ENCODE results near the gene MEF2C. TPM values are rescaled to one million over a fixed set of nuclear protein-coding genes. Genes with fewer than 3 reads are reported as not detected.
"Not testable (repeated sequence)": the region's sequence is repeated elsewhere in the genome, so short reads cannot be mapped to it uniquely, and the experiment has no call there.

MEF2C gene
- total RNA-seq, 2 experiments from 2014 or later = 0.02 TPM

DNA sequence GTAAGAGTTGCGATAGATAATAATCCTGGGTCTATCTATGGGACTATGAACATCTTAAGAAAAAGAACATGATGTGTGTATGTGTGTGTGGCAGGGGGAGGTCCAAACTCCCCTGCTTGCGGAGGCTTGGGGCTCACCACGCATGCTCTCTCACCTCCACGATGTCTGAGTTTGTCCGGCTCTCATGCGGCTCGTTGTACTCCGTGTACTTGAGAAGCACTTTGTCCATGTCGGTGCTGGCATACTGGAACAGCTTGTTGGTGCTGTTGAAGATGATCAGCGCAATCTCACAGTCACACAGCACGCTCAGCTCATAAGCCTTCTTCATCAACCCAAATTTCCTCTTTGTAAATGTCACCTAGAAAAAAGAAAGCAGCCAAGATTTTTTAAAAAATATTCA is 78.5 kb downstream of the MEF2C start:
- H3K27ac Mint-ChIP-seq = no peak overlapping the region
- CTCF ChIA-PET = interaction anchor here (1.6 kb wide), 1 partner anchor 75 kb away, joined by 3 read pairs; no protein-coding TSS in a partner anchor
- DNase-seq = no peak
- intact Hi-C loops (cut with micrococcal nuclease) = no loop called here
- H3K36me3 Mint-ChIP-seq = no peaks in the 10 kb centered on the region
- no peaks in the 10 kb centered on the region for H3K9me3 Mint-ChIP-seq
- peaks cover 11% of the 10 kb centered on the region for H3K27me3 Mint-ChIP-seq
- H3K4me1 Mint-ChIP-seq (ENCODE audit: low read depth) = no peaks in the 10 kb centered on the region
- POLR2A ChIA-PET = no interaction called here
- no peak overlapping the region for H3K4me3 Mint-ChIP-seq

DNA sequence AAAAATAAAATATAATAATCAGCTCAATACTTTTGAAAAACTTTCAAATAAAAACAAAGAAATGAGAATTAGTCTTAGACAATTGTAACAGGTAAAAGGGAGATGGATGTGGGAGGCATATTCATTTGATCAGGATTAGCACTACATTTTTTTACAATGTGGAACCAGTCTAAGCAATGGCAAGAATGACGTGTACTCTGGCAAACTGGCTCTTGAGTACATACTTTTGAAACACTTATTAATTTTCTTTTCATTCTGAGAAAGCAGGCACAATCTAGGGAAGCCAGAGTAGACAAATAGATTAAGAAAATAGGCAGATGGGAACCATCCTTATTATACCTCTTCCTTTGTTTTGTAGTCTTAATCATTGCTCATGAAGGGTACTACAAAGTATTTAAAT is 79.7 kb downstream of the MEF2C start:
- peaks cover 11% of the 10 kb centered on the region for H3K27me3 Mint-ChIP-seq
- intact Hi-C loops (cut with micrococcal nuclease) = no loop called here
- POLR2A ChIA-PET = no interaction called here
- H3K4me3 Mint-ChIP-seq = no peak overlapping the region
- H3K9me3 Mint-ChIP-seq = no peaks in the 10 kb centered on the region
- no peak overlapping the region for H3K27ac Mint-ChIP-seq
- H3K4me1 Mint-ChIP-seq (ENCODE audit: low read depth) = no peaks in the 10 kb centered on the region
- DNase-seq = no peak
- CTCF ChIA-PET = no interaction called here
- no peaks in the 10 kb centered on the region for H3K36me3 Mint-ChIP-seq

DNA sequence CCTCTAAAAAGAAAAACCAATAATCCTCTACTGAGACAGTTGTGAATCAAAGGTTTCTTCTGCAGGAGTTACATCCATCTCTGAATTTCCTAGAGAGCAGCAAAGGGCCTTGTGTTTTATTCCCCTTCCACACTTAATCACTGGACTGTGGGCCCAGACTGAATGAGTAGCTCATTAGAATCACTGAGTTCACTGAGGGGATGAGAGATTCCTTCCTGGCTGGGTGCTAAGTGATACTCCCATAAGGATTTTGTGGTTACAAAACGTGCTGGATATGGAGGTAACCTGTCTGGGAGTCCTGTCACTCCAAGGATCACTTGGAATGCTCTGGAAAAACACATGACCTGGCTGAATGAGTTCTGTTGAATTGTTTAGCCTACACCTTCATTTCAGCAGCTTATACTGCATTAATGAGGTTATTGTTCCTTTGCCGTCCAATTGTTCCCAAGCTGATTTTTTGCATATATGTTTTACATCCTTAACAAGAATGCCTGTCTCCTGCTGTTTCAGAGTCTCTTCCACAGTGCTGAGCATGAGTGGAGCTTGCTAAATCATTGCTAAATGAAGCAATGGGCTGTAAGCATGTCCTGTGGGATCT is 82.9 kb downstream of the MEF2C start:
- Mint-ChIP-seq H3K4me3 (no peak overlapping the region), H3K9me3 (no peaks in the 10 kb centered on the region), H3K27ac (no peak overlapping the region), H3K36me3 (no peaks in the 10 kb centered on the region), H3K4me1 (ENCODE audit: low read depth) (no peaks in the 10 kb centered on the region), H3K27me3 (peaks cover 11% of the 10 kb centered on the region)
- ChIA-PET POLR2A (no interaction called here), CTCF (interaction anchor here (1.1 kb wide), 1 partner anchor 13 kb away, joined by 3 read pairs; no protein-coding TSS in a partner anchor)
- intact Hi-C loops (cut with micrococcal nuclease) = no loop called here
- DNase-seq = no peak

DNA sequence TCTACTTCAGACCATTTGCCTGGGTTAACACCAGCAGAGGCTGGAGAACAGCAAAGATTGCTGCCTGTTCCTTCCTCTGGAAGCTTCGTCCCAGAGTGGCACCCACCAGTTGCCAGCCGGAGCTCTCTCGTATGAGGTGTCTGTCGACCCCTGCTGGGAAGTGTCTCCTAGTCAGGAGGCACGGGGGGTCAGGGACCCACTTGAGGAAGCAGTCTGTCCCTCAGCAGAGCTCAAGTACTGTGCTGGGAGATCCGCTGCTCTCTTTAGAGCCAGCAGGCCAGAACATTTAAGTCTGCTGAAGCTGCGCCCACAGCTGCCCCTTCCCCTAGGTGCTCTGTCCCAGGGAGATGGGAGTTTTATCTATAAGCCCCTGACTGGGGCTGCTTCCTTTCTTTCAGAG is 84.1 kb downstream of the MEF2C start:
- intact Hi-C loops (cut with micrococcal nuclease); DNase-seq; H3K4me3 Mint-ChIP-seq; H3K27me3 Mint-ChIP-seq; H3K4me1 Mint-ChIP-seq (ENCODE audit: low read depth); H3K36me3 Mint-ChIP-seq; H3K9me3 Mint-ChIP-seq; POLR2A ChIA-PET; CTCF ChIA-PET; H3K27ac Mint-ChIP-seq: not testable (repeated sequence)

GRCh38 chr5:88793797-88794196 is 89.2 kb downstream of the MEF2C start:
- H3K4me3 Mint-ChIP-seq; H3K4me1 Mint-ChIP-seq (ENCODE audit: low read depth); CTCF ChIA-PET; H3K36me3 Mint-ChIP-seq; H3K27ac Mint-ChIP-seq; intact Hi-C loops (cut with micrococcal nuclease); H3K27me3 Mint-ChIP-seq; POLR2A ChIA-PET; H3K9me3 Mint-ChIP-seq; DNase-seq: not testable (repeated sequence)

DNA sequence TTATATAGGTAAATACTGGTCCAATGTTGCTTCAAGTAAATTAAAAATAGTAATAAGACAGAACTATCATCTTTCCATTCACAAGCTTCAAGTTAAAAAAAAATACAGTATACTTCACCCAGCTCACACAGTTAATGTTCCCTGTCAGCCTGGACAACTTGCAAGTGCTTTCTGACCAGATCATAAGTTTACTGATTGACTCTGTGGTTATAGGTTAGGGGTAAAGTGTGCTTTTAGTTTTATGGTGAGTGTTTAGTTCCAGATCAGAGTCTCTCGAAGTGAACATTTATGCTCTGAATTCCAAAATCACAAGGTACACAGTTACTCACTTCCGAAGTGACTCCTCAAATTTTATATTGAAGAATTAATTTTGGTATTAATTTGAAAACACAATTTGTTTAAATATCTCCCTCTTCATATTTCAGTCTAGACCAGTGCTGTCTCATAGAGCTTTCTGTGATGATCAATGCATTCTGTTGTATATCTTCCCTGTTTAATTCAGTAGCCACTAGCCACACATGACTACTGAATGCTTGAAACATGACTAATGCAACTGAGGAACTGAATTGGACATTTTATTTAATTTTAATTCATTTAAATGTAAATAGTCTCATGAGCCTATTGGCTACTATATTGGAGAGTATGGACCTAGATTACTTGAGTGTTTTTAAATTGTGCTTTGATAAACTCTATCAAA is 90.7 kb downstream of the MEF2C start:
- Mint-ChIP-seq H3K4me1 (ENCODE audit: low read depth) (no peaks in the 10 kb centered on the region), H3K27me3 (peaks cover 10% of the 10 kb centered on the region), H3K4me3 (no peak overlapping the region), H3K36me3 (no peaks in the 10 kb centered on the region), H3K9me3 (no peaks in the 10 kb centered on the region), H3K27ac (no peak overlapping the region)
- intact Hi-C loops (cut with micrococcal nuclease) = no loop called here
- DNase-seq = no peak
- CTCF ChIA-PET = no interaction called here
- POLR2A ChIA-PET = no interaction called here

- intact Hi-C loops (cut with micrococcal nuclease) = loop anchor here (2.0 kb wide), 1 partner anchor 23 kb away; no protein-coding TSS in a partner anchor
- CTCF ChIA-PET = interaction anchor here (0.8 kb wide), 1 partner anchor 13 kb away, joined by 3 read pairs; no protein-coding TSS in a partner anchor
- Mint-ChIP-seq H3K27me3 (peaks cover 10% of the 10 kb centered on the region), H3K27ac (no peak overlapping the region), H3K4me3 (no peak overlapping the region), H3K9me3 (no peaks in the 10 kb centered on the region), H3K4me1 (ENCODE audit: low read depth) (peaks cover 15% of the 10 kb centered on the region), H3K36me3 (no peaks in the 10 kb centered on the region)
- POLR2A ChIA-PET = no interaction called here
- no peak for DNase-seq
Observed at GRCh38 chr5:88787856-88788255, 95.1 kb downstream of the MEF2C start.

DNA sequence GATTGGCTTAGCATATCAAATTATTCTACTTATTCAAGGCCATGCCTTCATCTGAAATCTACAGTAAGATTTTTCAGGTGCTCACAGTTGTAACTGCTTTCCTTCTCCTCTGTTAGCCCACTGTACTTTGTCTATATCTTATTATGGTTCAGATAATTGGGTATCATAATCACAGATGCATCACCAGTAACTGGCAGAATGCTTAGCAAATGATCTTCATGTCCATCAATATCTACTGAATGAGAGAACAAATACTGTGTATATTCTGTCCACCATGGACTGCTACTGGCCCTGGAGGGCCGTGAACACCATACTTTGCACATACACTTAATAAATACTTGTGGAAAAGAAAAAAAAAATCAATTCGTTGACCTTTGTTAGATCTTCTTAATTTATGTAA is 96.2 kb downstream of the MEF2C start:
- Mint-ChIP-seq H3K4me3 (no peak overlapping the region), H3K27ac (no peak overlapping the region), H3K36me3 (no peaks in the 10 kb centered on the region), H3K4me1 (ENCODE audit: low read depth) (peaks cover 15% of the 10 kb centered on the region), H3K9me3 (no peaks in the 10 kb centered on the region), H3K27me3 (peaks cover 10% of the 10 kb centered on the region)
- POLR2A ChIA-PET = no interaction called here
- intact Hi-C loops (cut with micrococcal nuclease) = loop anchor here (2.0 kb wide), 1 partner anchor 24 kb away; no protein-coding TSS in a partner anchor
- CTCF ChIA-PET = no interaction called here
- DNase-seq = no peak

DNA sequence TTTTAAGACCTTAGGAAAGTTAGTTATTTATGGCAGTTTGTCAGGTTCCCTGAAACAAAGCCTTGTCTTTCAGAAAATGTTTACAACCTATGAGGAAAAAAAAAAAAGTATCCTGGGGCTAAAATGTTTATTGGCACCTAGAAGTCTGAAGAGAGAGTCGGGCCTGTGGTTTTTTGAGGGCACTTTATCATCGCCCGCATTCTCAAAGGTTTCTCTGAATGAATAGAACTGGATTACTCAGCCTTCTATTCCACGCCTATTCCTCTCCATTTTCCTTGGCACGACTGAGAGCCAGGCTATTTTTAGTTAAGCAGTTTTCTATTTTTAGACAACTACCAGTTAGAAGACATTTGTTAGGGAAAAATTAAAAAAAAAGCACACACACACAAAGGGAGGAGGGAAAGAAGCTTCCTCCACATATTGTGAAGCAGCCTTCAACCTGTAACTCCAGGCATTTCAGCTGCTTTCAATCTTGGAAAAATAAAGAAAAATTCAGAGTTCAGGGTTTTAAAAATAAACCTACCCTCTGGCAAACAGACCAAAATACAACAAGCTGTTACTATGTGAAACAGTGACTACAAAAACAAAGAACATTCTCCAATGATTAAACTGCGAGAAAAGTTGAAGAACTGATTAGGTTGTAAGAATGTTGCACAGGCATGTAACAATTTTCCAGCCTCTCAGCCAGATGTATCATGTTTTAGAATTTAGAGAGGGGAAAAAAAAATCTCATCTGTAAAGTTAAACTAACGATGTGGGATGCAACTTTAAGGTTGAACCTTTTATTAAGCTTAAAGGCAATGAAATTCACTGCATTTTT is 97.0 kb downstream of the MEF2C start:
- no peaks in the 10 kb centered on the region for H3K36me3 Mint-ChIP-seq
- peaks cover 10% of the 10 kb centered on the region for H3K27me3 Mint-ChIP-seq
- no peak overlapping the region for H3K4me3 Mint-ChIP-seq
- intact Hi-C loops (cut with micrococcal nuclease) = loop anchor here (1.0 to 2.0 kb wide), 3 partner anchors 25 to 59 kb away; no protein-coding TSS in a partner anchor
- H3K9me3 Mint-ChIP-seq = no peaks in the 10 kb centered on the region
- no peak overlapping the region for H3K27ac Mint-ChIP-seq
- ChIA-PET POLR2A (interaction anchor here (0.7 kb wide), 1 partner anchor 686 kb away, joined by 4 read pairs; no protein-coding TSS in a partner anchor), CTCF (interaction anchor here (0.7 to 1.3 kb wide), 2 partner anchors 57 to 368 kb away, joined by 3 to 4 read pairs; no protein-coding TSS in a partner anchor)
- H3K4me1 Mint-ChIP-seq (ENCODE audit: low read depth) = peaks cover 15% of the 10 kb centered on the region
- peak; percentile 12 for DNase-seq

- no peak overlapping the region for H3K4me3 Mint-ChIP-seq
- peaks cover 7% of the 10 kb centered on the region for H3K27me3 Mint-ChIP-seq
- intact Hi-C loops (cut with micrococcal nuclease) = no loop called here
- H3K36me3 Mint-ChIP-seq = no peaks in the 10 kb centered on the region
- no peaks in the 10 kb centered on the region for H3K9me3 Mint-ChIP-seq
- no peak overlapping the region for H3K27ac Mint-ChIP-seq
- ChIA-PET CTCF (no interaction called here), POLR2A (no interaction called here)
- H3K4me1 Mint-ChIP-seq (ENCODE audit: low read depth) = peaks cover 15% of the 10 kb centered on the region
- no peak for DNase-seq
Observed at GRCh38 chr5:88782571-88782970, 100.4 kb downstream of the MEF2C start.

GRCh38 chr5:88780736-88781135 is 102.2 kb downstream of the MEF2C start:
- ChIA-PET CTCF (no interaction called here), POLR2A (no interaction called here)
- H3K4me3 Mint-ChIP-seq = no peak overlapping the region
- no peaks in the 10 kb centered on the region for H3K36me3 Mint-ChIP-seq
- no peak overlapping the region for H3K27ac Mint-ChIP-seq
- H3K27me3 Mint-ChIP-seq = peaks cover 5% of the 10 kb centered on the region
- no peaks in the 10 kb centered on the region for H3K9me3 Mint-ChIP-seq
- no peak for DNase-seq
- H3K4me1 Mint-ChIP-seq (ENCODE audit: low read depth) = peaks cover 10% of the 10 kb centered on the region
- intact Hi-C loops (cut with micrococcal nuclease) = no loop called here

GRCh38 chr5:88778736-88779135 is 104.2 kb downstream of the MEF2C start:
- Mint-ChIP-seq H3K4me3 (no peak overlapping the region), H3K27ac (no peak overlapping the region), H3K36me3 (no peaks in the 10 kb centered on the region), H3K9me3 (no peaks in the 10 kb centered on the region), H3K27me3 (peaks cover 5% of the 10 kb centered on the region), H3K4me1 (ENCODE audit: low read depth) (no peaks in the 10 kb centered on the region)
- ChIA-PET CTCF (no interaction called here), POLR2A (no interaction called here)
- no peak for DNase-seq
- intact Hi-C loops (cut with micrococcal nuclease) = no loop called here

Measured in activated CD4-positive, alpha-beta memory T cell treated with anti-CD3 and anti-CD28 coated beads for 36 hours (primary cell).